Ovary (tissue), 9 donors: ENCODE measurements around the gene ICOSLG. TPM values are rescaled to one million over a fixed set of nuclear protein-coding genes. Genes with fewer than 3 reads are reported as not detected.

Source experiments
- DNase-seq, 5 donors: peaks; one replicate each; pipeline ENCODE4 v3.0.0-alpha.2; 2019 to 2020
- H3K27ac ChIP-seq, 2 donors: fragments of 200-600 bp; one replicate each; pipeline versions ENCODE4 v1.5.1 to v1.8.0; 2019 to 2022
- H3K27me3 ChIP-seq: fragments of 200-600 bp; one replicate; pipeline ENCODE4 v1.8.0; 2022
- H3K36me3 ChIP-seq: fragments of 200-600 bp; sonication (generic); one replicate; pipeline ENCODE4 v1.5.1; 2019
- H3K4me1 ChIP-seq: one replicate; pipeline ENCODE4 v1.8.1; 2013; ENCODE audit warnings: mild to moderate bottlenecking, moderate library complexity; ENCODE audit not compliant: insufficient read depth
- H3K4me3 ChIP-seq: fragments of 200-600 bp; sonication (generic); one replicate; pipeline ENCODE4 v1.5.1; 2017
- H3K9me3 ChIP-seq, 2 donors: fragments of 200-600 bp in 1 of 2; sonication (generic) in 1 of 2; one replicate each; pipeline versions ENCODE4 v1.5.1 to v1.8.1; 2013 to 2019; ENCODE audit warnings: mild to moderate bottlenecking in 1 of 2, moderate library complexity in 1 of 2
- EP300 ChIP-seq: sonication (generic); formaldehyde crosslinking; IDR thresholded peaks from one replicate; pipeline ENCODE4 v1.6.1; 2017; ENCODE audit warnings: antibody characterized with exemption
- POLR2A ChIP-seq: fragments of 450-650 bp; IDR thresholded peaks from one replicate; pipeline ENCODE4 v1.6.1; 2017; ENCODE audit warnings: antibody characterized with exemption, mild to moderate bottlenecking, moderate library complexity
- WGBS, 3 donors: extraction: QIAGEN DNeasy Blood & Tissue Kit in 1 of 3; methylation state at CpG; one replicate each; pipeline versions ENCODE4 v1.1.5 to v1.1.7; 2013 to 2017; 5-methylcytosine and 5-hydroxymethylcytosine counted together
- intact Hi-C, 4 donors: fragments of 100-400 bp; cut with DNase I; formaldehyde crosslinking; loops; one replicate each; pipeline versions ENCODE4 v1.11.0 to v1.15.1; 2022 to 2023
- polyA plus RNA-seq, 2 donors: library from polyadenylated mRNA; stranded (reverse); fragments of 200-250 nt in 1 of 2; fragments of 350-450 nt in 1 of 2; fragmentation: Illumina TruSeq in 1 of 2; extraction: RNeasy Lipid Tissue Mini Kit (QIAGEN cat#74804) in 1 of 2; gene quantifications; one replicate each; pipeline ENCODE4 v1.2.3, GENCODE V29; 2013 to 2014
- total RNA-seq, 7 donors: library from RNA; depleted of rRNA in 2 of 7; stranded (reverse); fragments of >200 nt in 2 of 7; fragmentation: NEBNext Ultra II Directional in 3 of 7; extraction: Animal tissue kit (Norgen Biotek cat#: 25700) in 3 of 7; gene quantifications; one replicate each; pipeline versions ENCODE4 v1.1.0 to v1.2.4, GENCODE V29; 2016 to 2023
- TF ChIP-seq, protein P1 (sequence below), 3 donors: fragments of 450-650 bp in 2 of 3; fragments of 200-600 bp in 1 of 3; IDR thresholded peaks; one replicate each; pipeline versions ENCODE4 v1.5.1 to v1.8.0; 2016 to 2022; ENCODE audit warnings: antibody characterized with exemption in 3 of 3, mild to moderate bottlenecking in 1 of 3
- donor health status: DM: no; HTN: no; CAD: no; lungs with moderate emphysema.
- donor health status: DM: no; HTN: no; CAD: no.
- donor health status: Bipolar disorder and iron deficiency.
- donor health status: DM: yes; HTN: yes; CAD: no.
- donor health status: DM: no; HTN: no; CAD: no.
- donor health status: DM: yes; HTN: yes; CAD: no.

The ICOSLG gene
- total and polyA plus RNA-seq, 9 donors, result 0.42 to 7.7 (median 0.81) TPM

DNA sequence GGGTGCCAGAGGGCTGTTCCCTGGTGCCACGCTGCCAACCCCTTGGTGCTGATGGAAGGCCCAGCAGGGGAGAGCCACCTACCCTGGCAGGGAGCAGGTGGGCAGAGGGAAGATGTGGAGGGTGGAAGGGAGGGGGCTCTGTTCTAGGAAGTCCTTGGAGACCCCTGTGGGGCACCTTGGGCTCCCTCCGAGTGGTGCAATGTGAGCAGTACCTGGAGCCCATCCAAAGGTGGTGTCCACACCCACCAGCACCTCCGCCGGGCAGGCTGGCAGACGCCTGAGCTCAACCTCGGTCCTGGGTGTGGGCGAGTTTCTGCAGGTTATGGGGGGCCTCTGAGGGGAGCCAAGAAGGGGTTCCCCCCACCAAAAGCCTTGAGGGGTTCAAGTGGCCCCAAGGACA lies 32.3 kb upstream of the ICOSLG start:
- H3K27ac ChIP-seq, result no peak overlapping the region
- intact Hi-C loops, result loop anchor here in 1 of 4 donors (10.0 kb wide), 1 partner anchor 1472 kb away; no protein-coding TSS in a partner anchor
- no peak for DNase-seq
- no peaks in the 10 kb centered on the region for H3K9me3 ChIP-seq
- no peaks in the 10 kb centered on the region for H3K27me3 ChIP-seq
- no peak overlapping the region for H3K4me3 ChIP-seq
- TF ChIP-seq EP300 (no peak), POLR2A (no peak)
- TF ChIP-seq, protein P1, sequence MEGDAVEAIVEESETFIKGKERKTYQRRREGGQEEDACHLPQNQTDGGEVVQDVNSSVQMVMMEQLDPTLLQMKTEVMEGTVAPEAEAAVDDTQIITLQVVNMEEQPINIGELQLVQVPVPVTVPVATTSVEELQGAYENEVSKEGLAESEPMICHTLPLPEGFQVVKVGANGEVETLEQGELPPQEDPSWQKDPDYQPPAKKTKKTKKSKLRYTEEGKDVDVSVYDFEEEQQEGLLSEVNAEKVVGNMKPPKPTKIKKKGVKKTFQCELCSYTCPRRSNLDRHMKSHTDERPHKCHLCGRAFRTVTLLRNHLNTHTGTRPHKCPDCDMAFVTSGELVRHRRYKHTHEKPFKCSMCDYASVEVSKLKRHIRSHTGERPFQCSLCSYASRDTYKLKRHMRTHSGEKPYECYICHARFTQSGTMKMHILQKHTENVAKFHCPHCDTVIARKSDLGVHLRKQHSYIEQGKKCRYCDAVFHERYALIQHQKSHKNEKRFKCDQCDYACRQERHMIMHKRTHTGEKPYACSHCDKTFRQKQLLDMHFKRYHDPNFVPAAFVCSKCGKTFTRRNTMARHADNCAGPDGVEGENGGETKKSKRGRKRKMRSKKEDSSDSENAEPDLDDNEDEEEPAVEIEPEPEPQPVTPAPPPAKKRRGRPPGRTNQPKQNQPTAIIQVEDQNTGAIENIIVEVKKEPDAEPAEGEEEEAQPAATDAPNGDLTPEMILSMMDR (IDR thresholded peaks at IDR 0.05), result no peak
- WGBS, 3 donors, result 75 to 84% (median 77%) methylated on average over 7 of the region's 7 CpGs
- no peaks in the 10 kb centered on the region for H3K4me1 ChIP-seq
- H3K36me3 ChIP-seq, result no peaks in the 10 kb centered on the region

DNA sequence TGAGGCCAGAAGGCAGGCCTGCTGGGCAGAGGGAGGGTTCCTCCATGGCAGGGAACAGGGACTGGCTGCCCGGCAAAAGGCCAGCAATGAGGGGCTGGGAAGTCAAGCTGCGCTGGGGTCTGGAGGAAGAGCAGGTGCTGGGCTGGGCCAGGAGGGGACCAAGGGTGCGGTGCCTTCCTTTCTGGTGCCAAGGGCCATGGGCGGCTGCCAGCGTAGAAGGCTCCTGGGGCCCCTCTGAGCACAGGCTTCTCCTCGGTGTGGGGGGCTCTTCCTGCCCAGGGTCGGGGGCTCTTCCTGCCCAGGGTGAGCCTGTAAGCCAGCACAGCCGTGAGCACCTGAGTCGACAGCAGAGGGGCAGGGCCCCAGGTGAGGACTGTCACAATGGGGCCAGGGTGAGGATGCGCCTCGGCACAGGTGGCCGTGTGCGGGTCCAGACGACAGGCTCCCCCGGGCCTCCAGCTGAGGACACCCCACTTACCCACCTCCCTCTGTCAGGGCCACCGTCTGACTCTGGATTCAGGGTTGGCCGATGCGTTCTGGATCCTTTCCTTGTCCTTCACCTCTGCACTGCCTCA lies 31.6 kb upstream of the ICOSLG start:
- Histone ChIP-seq H3K4me1 (no peaks in the 10 kb centered on the region), H3K27ac (no peak overlapping the region), H3K36me3 (no peaks in the 10 kb centered on the region), H3K4me3 (no peak overlapping the region), H3K27me3 (no peaks in the 10 kb centered on the region), H3K9me3 (no peaks in the 10 kb centered on the region)
- intact Hi-C loops, result loop anchor here in 1 of 4 donors (10.0 kb wide), 1 partner anchor 1472 kb away; no protein-coding TSS in a partner anchor
- no peak for DNase-seq
- TF ChIP-seq EP300 (no peak), POLR2A (no peak)
- TF ChIP-seq, protein P1 (IDR thresholded peaks at IDR 0.05), result no peak
- 64 to 80% (median 73%) methylated on average over 18 of the region's 18 CpGs for WGBS, 3 donors

DNA sequence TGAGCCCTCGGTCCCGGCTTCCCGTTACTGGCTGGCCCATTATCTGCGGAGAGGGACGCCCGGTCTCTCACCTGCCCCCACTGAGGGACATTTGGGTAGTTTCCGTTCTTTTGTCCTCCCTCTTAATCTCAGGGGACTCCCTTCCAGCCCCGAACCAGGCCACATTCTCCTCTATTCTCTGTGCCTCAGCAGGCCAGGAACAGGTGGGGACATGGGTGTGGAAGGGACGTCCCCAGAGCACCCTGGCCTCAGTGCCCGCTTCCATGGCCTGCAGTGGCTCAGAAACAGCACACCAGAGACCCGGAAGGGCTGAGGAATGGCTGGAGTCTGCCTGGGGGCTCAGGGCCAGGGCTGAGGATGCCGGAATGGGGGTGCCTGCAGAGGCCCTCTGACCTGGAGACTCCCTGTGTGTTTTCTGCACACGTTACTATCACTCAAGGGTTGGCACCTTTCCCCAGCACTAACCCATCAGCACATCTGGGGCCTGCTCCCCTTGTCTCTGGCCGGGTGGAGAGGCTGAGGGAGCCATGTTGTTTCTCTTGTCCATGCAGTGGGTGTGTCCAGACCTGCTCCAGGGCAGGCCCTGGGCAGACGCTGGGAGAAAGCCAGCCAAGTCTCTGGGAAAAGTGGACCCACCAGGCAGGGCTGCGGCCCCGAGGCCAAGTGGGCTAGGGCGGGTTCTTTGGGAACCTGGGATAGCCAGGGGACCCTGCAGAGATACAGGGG lies 31.0 kb upstream of the ICOSLG start:
- Histone ChIP-seq H3K9me3 (no peaks in the 10 kb centered on the region), H3K27ac (no peak overlapping the region), H3K36me3 (no peaks in the 10 kb centered on the region), H3K4me1 (no peaks in the 10 kb centered on the region), H3K4me3 (no peak overlapping the region), H3K27me3 (no peaks in the 10 kb centered on the region)
- WGBS, 3 donors, result 78 to 81% (median 79%) methylated on average over 18 of the region's 18 CpGs
- DNase-seq, result no peak
- intact Hi-C loops, result loop anchor here in 1 of 4 donors (10.0 kb wide), 1 partner anchor 1473 kb away; no protein-coding TSS in a partner anchor
- TF ChIP-seq, protein P1 (IDR thresholded peaks at IDR 0.05), result no peak
- TF ChIP-seq POLR2A, result no peak
- TF ChIP-seq EP300, result no peak

DNA sequence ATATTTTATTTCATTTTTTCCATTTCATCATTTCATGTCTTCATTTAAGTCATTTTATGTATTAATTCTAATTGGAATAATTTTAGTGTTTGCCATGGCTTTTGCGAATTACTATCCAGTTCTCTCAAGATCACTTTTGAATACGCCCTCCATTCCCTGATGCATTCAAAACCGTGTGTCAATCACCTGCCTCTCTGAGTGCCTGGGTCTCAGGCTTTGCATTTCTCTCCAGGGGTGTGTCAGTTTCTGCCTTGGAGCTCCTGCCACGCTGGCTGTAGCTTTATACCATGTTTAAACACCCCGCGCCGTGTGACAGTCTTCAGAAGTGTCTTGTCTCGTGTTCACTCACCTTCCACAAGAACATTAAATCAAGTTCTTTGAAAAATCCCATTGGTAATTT lies 28.3 kb upstream of the ICOSLG start:
- 78 to 85% (median 80%) methylated on average over 8 of the region's 8 CpGs for WGBS, 3 donors
- Histone ChIP-seq H3K36me3 (no peaks in the 10 kb centered on the region), H3K27me3 (no peaks in the 10 kb centered on the region), H3K4me3 (no peak overlapping the region), H3K4me1 (no peaks in the 10 kb centered on the region), H3K27ac (no peak overlapping the region), H3K9me3 (no peaks in the 10 kb centered on the region)
- TF ChIP-seq EP300, result no peak
- TF ChIP-seq, protein P1 (IDR thresholded peaks at IDR 0.05), result no peak
- TF ChIP-seq POLR2A, result no peak
- no peak for DNase-seq
- intact Hi-C loops, result no loop called here
